Fibroblast of mammary gland (primary cell): ENCODE measurements around the gene NPRL2.
A peak's percentile ranks its signal among the peaks of the same experiment; 100 is the strongest.
"Not testable (repeated sequence)": the region's sequence is repeated elsewhere in the genome, so short reads cannot be mapped to it uniquely, and the experiment has no call there.

Experiments
- DNase-seq: peaks from one replicate; pipeline ENCODE4 v3.0.0-alpha.2; 2010; ENCODE audit warnings: low read depth
- H3K4me3 ChIP-seq: 2 replicates; pipeline ENCODE4 v1.5.1; 2011; ENCODE audit warnings: low read depth, mild to moderate bottlenecking, low read length, moderate library complexity; ENCODE audit not compliant: control insufficient read depth
- TF ChIP-seq, protein P1 (sequence below): conservative IDR thresholded peaks from 2 replicates; pipeline ENCODE4 v1.5.1; 2011; ENCODE audit warnings: low read depth, low read length, inconsistent platforms; ENCODE audit not compliant: control insufficient read depth, insufficient read depth

The NPRL2 gene

DNA sequence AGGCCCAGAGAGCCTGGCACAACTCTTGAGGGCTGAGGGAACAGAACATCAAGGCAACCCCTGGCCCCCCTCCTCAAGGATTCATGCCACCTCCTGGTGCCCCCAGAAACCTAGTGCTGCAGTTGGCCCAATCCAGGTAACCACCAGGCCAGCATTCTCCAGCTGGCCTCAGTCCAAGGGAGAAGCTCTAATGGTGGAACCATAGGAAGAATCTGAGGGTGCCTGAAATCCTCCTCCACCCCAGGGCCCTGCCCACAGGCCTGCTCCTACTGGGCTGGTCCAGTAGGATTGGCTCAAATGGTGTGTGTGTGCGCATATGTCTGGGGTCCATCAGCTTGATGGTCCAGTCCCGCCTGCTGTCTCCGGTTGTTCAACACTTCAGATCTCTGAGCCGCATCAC lies 35.8 kb downstream of the NPRL2 start:
- DNase-seq: no peak
- H3K4me3 ChIP-seq: no peak overlapping the region
- TF ChIP-seq, protein P1, sequence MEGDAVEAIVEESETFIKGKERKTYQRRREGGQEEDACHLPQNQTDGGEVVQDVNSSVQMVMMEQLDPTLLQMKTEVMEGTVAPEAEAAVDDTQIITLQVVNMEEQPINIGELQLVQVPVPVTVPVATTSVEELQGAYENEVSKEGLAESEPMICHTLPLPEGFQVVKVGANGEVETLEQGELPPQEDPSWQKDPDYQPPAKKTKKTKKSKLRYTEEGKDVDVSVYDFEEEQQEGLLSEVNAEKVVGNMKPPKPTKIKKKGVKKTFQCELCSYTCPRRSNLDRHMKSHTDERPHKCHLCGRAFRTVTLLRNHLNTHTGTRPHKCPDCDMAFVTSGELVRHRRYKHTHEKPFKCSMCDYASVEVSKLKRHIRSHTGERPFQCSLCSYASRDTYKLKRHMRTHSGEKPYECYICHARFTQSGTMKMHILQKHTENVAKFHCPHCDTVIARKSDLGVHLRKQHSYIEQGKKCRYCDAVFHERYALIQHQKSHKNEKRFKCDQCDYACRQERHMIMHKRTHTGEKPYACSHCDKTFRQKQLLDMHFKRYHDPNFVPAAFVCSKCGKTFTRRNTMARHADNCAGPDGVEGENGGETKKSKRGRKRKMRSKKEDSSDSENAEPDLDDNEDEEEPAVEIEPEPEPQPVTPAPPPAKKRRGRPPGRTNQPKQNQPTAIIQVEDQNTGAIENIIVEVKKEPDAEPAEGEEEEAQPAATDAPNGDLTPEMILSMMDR: no peak

DNA sequence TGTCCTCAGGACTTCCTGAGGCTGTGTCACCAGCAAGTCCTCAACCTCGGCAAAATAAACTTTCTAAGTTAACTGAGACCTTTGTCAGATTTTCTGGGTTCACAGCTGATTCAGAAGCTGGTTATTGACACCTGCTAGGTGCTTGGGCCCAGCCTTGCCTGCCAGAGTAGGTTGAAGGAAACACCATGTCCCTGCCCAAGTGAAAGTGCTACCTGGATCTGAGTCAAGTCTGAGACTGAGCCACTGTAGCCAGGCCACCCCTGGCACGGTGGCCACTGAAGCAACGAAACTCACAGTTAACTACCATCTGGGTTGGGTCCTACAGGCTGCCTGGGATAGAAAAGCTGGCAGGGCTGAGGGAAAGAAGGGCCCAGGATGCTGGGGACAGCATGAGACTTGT lies 36.2 kb downstream of the NPRL2 start:
- no peak overlapping the region for H3K4me3 ChIP-seq
- TF ChIP-seq, protein P1: no peak
- DNase-seq: no peak

DNA sequence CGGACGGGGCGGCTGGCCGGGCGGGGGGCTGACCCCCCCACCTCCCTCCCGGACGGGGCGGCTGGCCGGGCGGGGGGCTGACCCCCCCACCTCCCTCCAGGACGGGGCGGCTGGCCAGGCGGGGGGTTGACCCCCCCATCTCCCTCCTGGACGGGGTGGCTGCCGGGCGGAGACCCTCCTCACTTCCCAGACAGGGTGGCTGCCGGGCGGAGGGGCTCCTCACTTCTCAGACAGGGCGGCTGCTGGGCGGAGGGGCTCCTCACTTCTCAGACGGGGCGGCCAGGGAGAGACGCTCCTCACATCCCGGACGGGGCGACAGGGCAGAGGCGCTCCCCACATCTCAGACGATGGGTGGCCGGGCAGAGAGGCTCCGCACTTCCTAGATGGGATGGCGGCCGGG lies 38.5 kb downstream of the NPRL2 start:
- DNase-seq, H3K4me3 ChIP-seq: not testable (repeated sequence)

DNA sequence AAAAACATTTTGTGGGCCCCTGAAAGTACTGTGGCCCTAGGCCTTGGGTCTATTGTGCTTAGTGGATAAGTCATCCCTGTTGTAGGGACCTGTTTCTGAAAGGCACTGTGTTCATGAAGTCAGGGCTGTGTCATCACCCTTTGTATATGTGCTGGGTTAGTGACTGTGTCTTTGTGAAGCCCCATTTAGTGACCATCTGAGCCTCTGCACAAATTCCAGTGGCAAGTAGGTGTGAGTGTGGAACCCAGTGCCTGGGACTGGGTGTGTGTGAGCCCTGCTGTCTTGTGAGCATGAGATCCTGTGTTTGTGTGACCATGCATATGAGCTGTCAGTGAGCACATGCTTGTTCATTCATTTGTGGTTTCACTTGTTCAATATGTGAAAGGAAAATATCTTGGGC lies 46.0 kb downstream of the NPRL2 start:
- TF ChIP-seq, protein P1: no peak
- H3K4me3 ChIP-seq: no peak overlapping the region
- peak; percentile 65 for DNase-seq

DNA sequence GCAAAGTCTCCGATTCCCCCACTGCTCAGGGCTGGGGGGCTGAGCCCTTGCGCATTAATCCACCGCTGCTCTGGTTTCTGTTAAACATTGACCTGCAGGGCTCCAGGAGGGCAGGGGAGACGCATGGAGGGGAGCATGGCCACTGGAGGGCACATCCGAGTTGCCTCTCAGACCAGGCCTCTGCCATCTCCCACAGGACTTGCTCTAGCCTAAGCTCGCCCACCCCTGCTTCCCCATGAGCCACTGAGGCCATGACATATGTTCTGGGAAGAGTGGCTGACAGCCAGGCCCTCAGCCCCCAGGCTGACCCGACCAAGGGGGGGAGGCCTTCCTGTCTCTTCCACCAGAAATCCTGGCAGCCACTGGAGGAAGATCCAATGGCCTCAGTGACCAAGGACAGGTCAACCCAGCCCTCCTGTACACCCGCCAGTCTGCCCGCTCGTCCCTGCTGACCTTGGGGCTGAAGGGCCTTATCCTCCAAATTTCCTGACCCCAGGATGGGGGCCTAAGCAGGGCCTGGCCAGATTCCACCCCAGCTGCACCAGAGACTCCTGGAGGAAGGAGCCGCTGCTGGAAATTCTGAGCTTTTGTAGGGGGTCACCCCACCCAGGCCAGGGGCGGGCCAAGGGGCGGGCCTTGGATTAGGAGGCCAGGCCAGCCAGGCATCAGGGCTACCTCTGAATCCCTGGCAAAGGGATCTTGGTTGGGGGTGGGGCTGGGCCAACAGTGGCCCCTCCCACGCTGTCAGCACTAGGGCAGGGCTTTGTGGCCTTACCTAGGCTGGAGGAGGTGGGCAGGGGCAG lies 47.4 kb downstream of the NPRL2 start, which contains the start of gene HYAL1:
HYAL1 (minus strand) TSS at position 562 of the 803 bp plus-strand sequence. CDS start 618 bp downstream, outside the sequence.
- DNase-seq: peak; percentile 45
- TF ChIP-seq, protein P1: peak; percentile 11
- peak within 1 kb of the TSS; percentile 9 for H3K4me3 ChIP-seq

DNA sequence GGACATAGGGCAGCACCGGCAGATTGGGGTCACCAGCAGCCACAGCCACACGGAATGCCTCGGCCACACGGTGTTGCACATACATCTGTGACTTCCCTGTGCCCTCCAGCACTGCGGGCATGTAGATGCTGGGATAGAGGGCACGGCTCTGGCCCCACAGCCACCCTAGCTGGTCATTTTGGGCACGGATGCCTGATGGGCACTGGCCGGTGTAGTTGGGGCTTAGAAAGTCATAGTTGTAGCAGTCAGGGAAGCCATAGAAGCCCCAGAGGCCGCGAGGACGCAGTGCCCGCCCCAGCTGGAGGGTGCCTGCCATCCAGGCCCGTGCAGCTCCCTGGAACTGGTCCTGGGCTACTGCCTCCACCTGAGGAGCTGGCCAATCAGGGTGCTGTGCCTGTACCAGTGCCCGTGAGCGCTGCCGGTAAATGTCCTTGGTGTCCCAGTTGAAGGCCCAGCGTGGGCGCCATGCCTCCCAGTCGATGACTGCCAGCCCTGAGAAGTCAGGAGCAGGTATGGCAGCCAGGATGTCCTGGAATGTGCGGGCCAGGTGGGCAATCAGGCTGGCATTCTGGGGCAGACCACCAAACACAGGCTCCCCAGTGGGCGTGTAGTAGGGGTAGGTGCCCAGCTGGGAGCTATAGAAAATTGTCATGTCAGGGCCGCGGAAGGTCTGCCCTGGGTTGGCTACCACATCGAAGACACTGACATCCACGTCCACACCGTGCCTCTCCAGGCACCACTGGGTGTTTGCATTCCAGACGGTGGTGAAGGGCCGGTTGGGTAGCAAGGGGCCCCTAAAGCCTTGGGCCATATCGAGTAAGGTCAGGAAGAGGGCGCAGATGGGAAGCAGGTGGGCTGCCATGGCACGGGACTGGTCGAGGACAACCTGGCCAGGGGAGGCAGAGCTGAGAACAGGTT lies 48.2 kb downstream of the NPRL2 start:
- DNase-seq: no peak
- H3K4me3 ChIP-seq: no peak overlapping the region
- TF ChIP-seq, protein P1: no peak
